HepG2 (cell line): ENCODE data around the gene R3HCC1L. TPM values are rescaled to one million over a fixed set of nuclear protein-coding genes. Genes with fewer than 3 reads are reported as not detected.

ENCODE experiments used
- ATAC-seq: fragments of 200-7000 bp; cut with Tn5 transposase; 3 replicates; pipeline ENCODE4 v1.9.1; 2020; ENCODE audit warnings: mild to moderate bottlenecking, moderate library complexity
- BruUV-seq: library from RNA; stranded (reverse); fragments of 400-500 nt; replicated peaks from 2 replicates; lab custom pipeline; 2021; lab: Mats Ljungman, UMichigan
- CTCF ChIA-PET: fragments of 300-600 bp; formaldehyde crosslinking; extraction: SDS; loops from one replicate; lab custom pipeline; 2021; ENCODE audit warnings: low total read pairs, inconsistent platforms, low intra/inter-chr PET ratio; lab: Yijun Ruan, JAX
- POLR2A ChIA-PET: fragments of 350-600 bp; sonication (Branson Sonifier 250); formaldehyde crosslinking; loops from one replicate; lab custom pipeline; 2020; ENCODE audit warnings: antibody characterized with exemption, inconsistent platforms; lab: Yijun Ruan, JAX
- DNase-seq: peaks from one replicate; pipeline ENCODE4 v3.0.0-alpha.2; 2015; ENCODE audit warnings: low spot score
- FAIRE-seq: peaks from 3 replicates; lab custom pipeline; 2011; peaks lifted over from hg19 to GRCh38; lab: Jason Lieb, UNC
- H2AFZ ChIP-seq: one replicate; pipeline ENCODE4 v1.6.1; 2011; ENCODE audit warnings: low read length, inconsistent platforms
- H3K27ac ChIP-seq: fragments of 300-600 bp; 3 replicates; pipeline ENCODE4 v1.8.0; 2011; ENCODE audit warnings: mixed run types, mild to moderate bottlenecking, mixed read lengths, low read length, inconsistent platforms; ENCODE audit not compliant: insufficient read depth; ENCODE audit errors: extremely low read length
- H3K27me3 ChIP-seq, 2 experiments: fragments of 200-600 bp in 1 of 2; 2 replicates in 1 of 2; 3 replicates in 1 of 2; pipeline versions ENCODE4 v1.6.0 to v1.8.0; 2011; ENCODE audit warnings: low read length in 2 of 2, mild to moderate bottlenecking in 2 of 2, moderate library complexity in 2 of 2, inconsistent platforms in 1 of 2; ENCODE audit not compliant: insufficient read depth in 2 of 2, control insufficient read depth in 1 of 2
- H3K36me3 ChIP-seq, 2 experiments: fragments of 200-600 bp in 1 of 2; replicated peaks in 1 of 2; 2 replicates in 1 of 2; 3 replicates in 1 of 2; pipeline versions ENCODE4 v1.5.1 to v1.8.0; 2011; ENCODE audit warnings: low read length in 2 of 2, inconsistent platforms in 1 of 2; ENCODE audit not compliant: insufficient read depth in 2 of 2, control insufficient read depth in 1 of 2
- H3K4me1 ChIP-seq: 2 replicates; pipeline ENCODE4 v1.5.1; 2012; ENCODE audit warnings: low read length, inconsistent platforms; ENCODE audit not compliant: insufficient read depth
- H3K4me2 ChIP-seq: 2 replicates; pipeline ENCODE4 v1.6.0; 2011; ENCODE audit warnings: low read depth, low read length, inconsistent platforms
- H3K4me3 ChIP-seq, 3 experiments: fragments of 200-600 bp in 1 of 3; sonication (generic), shearing (Covaris generic) in 1 of 3; replicated peaks in 1 of 3; 2 replicates each; pipeline ENCODE4 v1.5.1; 2011 to 2016; ENCODE audit warnings: low read length in 3 of 3, inconsistent platforms in 2 of 3, low read depth in 2 of 3, mild to moderate bottlenecking in 2 of 3, control low read depth in 1 of 3, mixed read lengths in 1 of 3; ENCODE audit not compliant: insufficient read depth in 1 of 3
- H3K79me2 ChIP-seq: one replicate; pipeline ENCODE4 v1.6.1; 2011; ENCODE audit warnings: low read length, inconsistent platforms; ENCODE audit not compliant: insufficient read depth
- H3K9ac ChIP-seq: 2 replicates; pipeline ENCODE4 v1.6.0; 2011; ENCODE audit warnings: mild to moderate bottlenecking, low read depth, low read length, inconsistent platforms; ENCODE audit not compliant: insufficient read depth
- H3K9me3 ChIP-seq: 2 replicates; pipeline ENCODE4 v1.5.1; 2012; ENCODE audit warnings: mild to moderate bottlenecking, low read length
- H4K20me1 ChIP-seq: 2 replicates; pipeline ENCODE4 v1.6.0; 2011; ENCODE audit warnings: inconsistent platforms, mild to moderate bottlenecking, low read length, moderate library complexity; ENCODE audit not compliant: insufficient read depth
- ARID5B ChIP-seq: IDR thresholded peaks from 2 replicates; pipeline ENCODE4 v1.4.0; 2020; ENCODE audit warnings: mild to moderate bottlenecking, missing genetic modification reagents
- GTF3A ChIP-seq: sonication (generic); formaldehyde crosslinking; conservative IDR thresholded peaks from 2 replicates; pipeline ENCODE4 v1.4.0; 2020; ENCODE audit warnings: mild to moderate bottlenecking, missing genetic modification reagents
- HOXD1 ChIP-seq: sonication (generic); formaldehyde crosslinking; IDR thresholded peaks from 2 replicates; pipeline ENCODE4 v1.5.0; 2020; ENCODE audit warnings: missing genetic modification reagents
- NCOA5 ChIP-seq: sonication (generic); formaldehyde crosslinking; IDR thresholded peaks from 2 replicates; pipeline ENCODE4 v1.4.0; 2020; ENCODE audit warnings: missing genetic modification reagents
- SP2 ChIP-seq: sonication (generic); formaldehyde crosslinking; IDR thresholded peaks from 2 replicates; pipeline ENCODE4 v1.5.1; 2020; ENCODE audit warnings: mild to moderate bottlenecking, missing genetic modification reagents
- SSRP1 ChIP-seq: IDR thresholded peaks from 2 replicates; pipeline ENCODE4 v1.6.1; 2016; ENCODE audit warnings: control low read depth
- ZNF335 ChIP-seq: sonication (generic); formaldehyde crosslinking; IDR thresholded peaks from 2 replicates; pipeline ENCODE4 v1.4.0; 2020; ENCODE audit warnings: missing genetic modification reagents
- ZNF512B ChIP-seq: sonication (generic); formaldehyde crosslinking; IDR thresholded peaks from 2 replicates; pipeline ENCODE4 v1.5.1; 2020; ENCODE audit warnings: missing genetic modification reagents, mild to moderate bottlenecking, borderline replicate concordance
- ZNF557 ChIP-seq: sonication (generic); formaldehyde crosslinking; IDR thresholded peaks from 2 replicates; pipeline ENCODE4 v1.4.0; 2020; ENCODE audit warnings: missing genetic modification reagents
- WGBS: methylation state at CpG from one replicate; pipeline ENCODE4 v1.1.6; 2017; ENCODE audit warnings: low lambda C conversion rate; 5-methylcytosine and 5-hydroxymethylcytosine counted together
- in situ Hi-C: cut with HindIII; loops from 2 replicates; pipeline ENCODE4 v1.10.0; 2017; ENCODE audit warnings: low pct_unique_long_range_greater_than_20kb; ENCODE audit not compliant: extremely low pct_ligation_motif_present
- intact Hi-C: fragments of 100-400 bp; cut with micrococcal nuclease; formaldehyde crosslinking; loops from one replicate; pipeline ENCODE4 v1.10.0; 2022; ENCODE audit not compliant: unreplicated experiment
- polyA plus RNA-seq, 8 experiments: library from polyadenylated mRNA; depleted of rRNA in 3 of 8; stranded (reverse) in 7 of 8; unstranded in 1 of 8; fragments of >200 nt; fragmentation: Illumina TruSeq in 4 of 8; extraction: Trizol in 4 of 8; gene quantifications; 2 replicates each; pipeline versions ENCODE4 v1.2.1 to v1.2.3, GENCODE V29; 2011 to 2016; ENCODE audit warnings: low read depth in 4 of 8, missing spikeins in 1 of 8, mixed read lengths in 1 of 8; ENCODE audit not compliant: insufficient read depth in 1 of 8
- total RNA-seq, 5 experiments: library from RNA; depleted of rRNA; stranded (reverse); fragments of >200 nt; fragmentation: Illumina TruSeq; extraction: Trizol; gene quantifications; 2 replicates each; pipeline ENCODE4 v1.2.3, GENCODE V29; 2016; ENCODE audit warnings: low read depth in 1 of 5
- TF ChIP-seq, protein P1 (sequence below): sonication (generic); formaldehyde crosslinking; IDR thresholded peaks from 2 replicates; pipeline ENCODE4 v1.4.0; 2020; ENCODE audit warnings: low read depth, mild to moderate bottlenecking, missing genetic modification reagents

Gene R3HCC1L
- total and polyA plus RNA-seq, 2 of the 13 experiments (the other 11 are each of a cell fraction or from before 2014, with no cell fraction given), result 6.5 to 12.2 TPM

DNA sequence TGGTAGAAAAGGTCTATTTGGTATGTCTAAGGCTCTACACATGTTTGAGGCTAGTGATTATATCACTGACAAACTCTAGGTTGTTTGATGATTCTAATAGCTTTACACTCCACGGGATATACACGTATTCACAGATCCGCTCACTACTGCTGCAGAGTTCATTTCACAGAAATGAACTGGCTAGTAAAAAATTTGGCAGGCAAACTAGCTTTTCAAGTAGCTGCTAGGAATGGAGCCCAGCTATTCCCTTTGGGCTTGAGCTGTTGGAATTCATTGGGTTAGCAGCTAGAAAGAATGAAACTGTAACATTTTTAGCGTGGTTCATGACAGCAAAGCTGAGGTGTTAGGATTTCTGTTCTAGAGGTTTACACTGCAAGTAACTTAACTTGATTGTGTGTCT lies 37.6 kb downstream of the R3HCC1L start:
- no peak for TF ChIP-seq ARID5B (CRISPR knock-in tag)
- TF ChIP-seq SSRP1 (CRISPR knock-in tag), result no peak
- TF ChIP-seq HOXD1 (CRISPR knock-in tag), result no peak
- no peak for TF ChIP-seq GTF3A (CRISPR knock-in tag)
- TF ChIP-seq, protein P1, sequence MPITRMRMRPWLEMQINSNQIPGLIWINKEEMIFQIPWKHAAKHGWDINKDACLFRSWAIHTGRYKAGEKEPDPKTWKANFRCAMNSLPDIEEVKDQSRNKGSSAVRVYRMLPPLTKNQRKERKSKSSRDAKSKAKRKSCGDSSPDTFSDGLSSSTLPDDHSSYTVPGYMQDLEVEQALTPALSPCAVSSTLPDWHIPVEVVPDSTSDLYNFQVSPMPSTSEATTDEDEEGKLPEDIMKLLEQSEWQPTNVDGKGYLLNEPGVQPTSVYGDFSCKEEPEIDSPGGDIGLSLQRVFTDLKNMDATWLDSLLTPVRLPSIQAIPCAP (CRISPR knock-in tag), result no peak
- TF ChIP-seq NCOA5 (CRISPR knock-in tag), result no peak
- no peak for TF ChIP-seq ZNF512B (CRISPR knock-in tag)
- TF ChIP-seq SP2 (CRISPR knock-in tag), result no peak
- no peak for TF ChIP-seq ZNF557 (CRISPR knock-in tag)
- no peak for TF ChIP-seq ZNF335 (CRISPR knock-in tag)
- no peak overlapping the region for H3K4me3 ChIP-seq
- no peak for FAIRE-seq
- H4K20me1 ChIP-seq, result no peaks in the 10 kb centered on the region
- no peak overlapping the region for H3K27ac ChIP-seq
- WGBS, result 94% methylated on average over 4 of the region's 4 CpGs
- no peak overlapping the region for H3K9ac ChIP-seq
- in situ Hi-C loops, result loop anchor here (5.0 kb wide), 1 partner anchor 135 kb away; no protein-coding TSS in a partner anchor
- H3K79me2 ChIP-seq, result no peaks in the 10 kb centered on the region
- no peaks in the 10 kb centered on the region for H3K9me3 ChIP-seq
- POLR2A ChIA-PET, result no interaction called here
- no peaks in the 10 kb centered on the region for H3K27me3 ChIP-seq
- H3K36me3 ChIP-seq, result peaks cover 0 to 4% of the 10 kb centered on the region in 2 experiments; a peak in 2 of 5 replicates
- H3K4me1 ChIP-seq, result no peaks in the 10 kb centered on the region
- CTCF ChIA-PET, result interaction anchor here (2.6 kb wide), 1 partner anchor 138 kb away, joined by 30 read pairs; no protein-coding TSS in a partner anchor
- BruUV-seq, result no TSS peak
- H2AFZ ChIP-seq, result no peak overlapping the region
- no peak for ATAC-seq
- no peak overlapping the region for H3K4me2 ChIP-seq
- DNase-seq, result no peak
- intact Hi-C loops, result no loop called here
